ENCODE measurements around the gene MVB12B. TPM values are rescaled to one million over a fixed set of nuclear protein-coding genes. Genes with fewer than 3 reads are reported as not detected.

The MVB12B gene
- total and polyA plus RNA-seq, 10 donors = 2.8 to 52.4 (median 34.8) TPM

DNA sequence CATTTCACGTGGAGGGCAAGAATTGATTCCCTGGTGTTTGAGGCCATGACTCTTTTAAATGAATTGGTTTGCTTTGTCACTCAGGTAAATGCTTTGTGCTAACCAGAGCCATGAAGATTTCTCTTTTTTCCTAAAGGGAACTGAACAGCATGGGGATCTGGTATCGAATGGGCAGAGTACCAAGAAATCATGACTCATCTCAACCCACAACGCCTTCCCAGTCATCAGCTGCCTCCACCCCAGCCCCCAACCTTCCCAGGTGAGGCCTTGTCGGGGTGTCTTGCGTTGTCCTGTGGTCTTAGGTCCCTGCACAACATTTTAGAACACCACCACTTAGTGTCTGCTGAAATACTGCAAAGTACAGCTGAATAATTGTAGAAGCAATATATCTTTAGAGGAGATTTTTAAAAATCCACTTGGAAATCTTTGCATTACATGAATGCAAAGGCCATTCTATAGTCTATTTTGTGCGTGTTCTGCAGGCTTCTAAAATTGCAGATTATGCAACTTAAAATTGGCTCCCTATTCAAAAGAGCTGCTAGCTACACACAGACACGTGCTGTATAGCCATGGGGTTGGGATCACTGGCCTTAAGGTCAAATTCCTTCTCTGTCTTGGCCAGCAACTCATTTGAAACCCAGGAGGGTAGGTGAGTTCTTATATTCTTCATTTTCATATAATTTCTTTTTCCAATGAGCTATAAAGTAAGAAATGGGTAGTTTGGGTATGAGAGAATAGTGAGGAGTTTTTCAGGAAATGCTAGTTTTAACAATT lies 69.0 kb downstream of the MVB12B start:
- intact Hi-C loops (cut with DNase I; ENCODE audit: low total_unique reads) = loop anchor here (5.0 kb wide), 2 partner anchors 78 to 97 kb away; no protein-coding TSS in a partner anchor
- 50 to 64% (median 54%) methylated on average over 7 of the region's 7 CpGs for WGBS, 5 donors
- H3K27me3 ChIP-seq (replicated peaks in 1 of 7) = no peaks in the 10 kb centered on the region
- H3K9me3 ChIP-seq = no peaks in the 10 kb centered on the region
- peak overlapping the region in 4 of 8 donors; percentile 47 to 86 (median 67) for H3K27ac ChIP-seq
- no peak for DNase-seq
- TF ChIP-seq, protein P1, sequence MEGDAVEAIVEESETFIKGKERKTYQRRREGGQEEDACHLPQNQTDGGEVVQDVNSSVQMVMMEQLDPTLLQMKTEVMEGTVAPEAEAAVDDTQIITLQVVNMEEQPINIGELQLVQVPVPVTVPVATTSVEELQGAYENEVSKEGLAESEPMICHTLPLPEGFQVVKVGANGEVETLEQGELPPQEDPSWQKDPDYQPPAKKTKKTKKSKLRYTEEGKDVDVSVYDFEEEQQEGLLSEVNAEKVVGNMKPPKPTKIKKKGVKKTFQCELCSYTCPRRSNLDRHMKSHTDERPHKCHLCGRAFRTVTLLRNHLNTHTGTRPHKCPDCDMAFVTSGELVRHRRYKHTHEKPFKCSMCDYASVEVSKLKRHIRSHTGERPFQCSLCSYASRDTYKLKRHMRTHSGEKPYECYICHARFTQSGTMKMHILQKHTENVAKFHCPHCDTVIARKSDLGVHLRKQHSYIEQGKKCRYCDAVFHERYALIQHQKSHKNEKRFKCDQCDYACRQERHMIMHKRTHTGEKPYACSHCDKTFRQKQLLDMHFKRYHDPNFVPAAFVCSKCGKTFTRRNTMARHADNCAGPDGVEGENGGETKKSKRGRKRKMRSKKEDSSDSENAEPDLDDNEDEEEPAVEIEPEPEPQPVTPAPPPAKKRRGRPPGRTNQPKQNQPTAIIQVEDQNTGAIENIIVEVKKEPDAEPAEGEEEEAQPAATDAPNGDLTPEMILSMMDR (IDR thresholded peaks at IDR 0.05 in 8 of 11, conservative IDR thresholded peaks at IDR 0.05 in 3 of 11) = no peak
- TF ChIP-seq POLR2A (IDR thresholded peaks at IDR 0.05) = no peak
- no peak for TF ChIP-seq POLR2AphosphoS5 (IDR thresholded peaks at IDR 0.05)
- H3K36me3 ChIP-seq = peaks cover 0 to 81% (median 10%) of the 10 kb centered on the region in 6 donors
- H3K4me3 ChIP-seq = no peak overlapping the region
- peaks cover 6 to 74% (median 62%) of the 10 kb centered on the region in 6 donors for H3K4me1 ChIP-seq

DNA sequence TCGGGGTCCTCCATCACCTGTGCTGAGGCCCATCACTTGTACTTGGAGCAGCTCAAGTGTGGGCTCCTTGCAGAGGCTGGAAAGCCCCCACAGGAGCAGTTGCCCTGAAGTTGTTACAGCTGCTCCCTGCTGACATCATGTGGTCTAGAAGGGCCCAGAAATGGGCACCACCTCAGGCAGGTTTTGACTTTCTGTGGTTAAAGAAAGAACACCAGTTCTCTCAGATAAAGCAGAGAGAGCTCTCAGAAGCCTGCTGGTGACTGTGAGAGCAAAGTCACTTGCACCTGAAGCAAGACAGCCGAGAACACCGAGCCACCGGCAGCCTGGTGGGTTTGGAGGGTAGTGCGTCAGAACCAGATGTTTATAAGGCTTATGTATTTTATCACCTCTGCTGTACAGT lies 70.4 kb downstream of the MVB12B start:
- Histone ChIP-seq H3K27ac (peak overlapping the region in 7 of 8 donors; percentile 7 to 86 (median 51)), H3K36me3 (peaks cover 0 to 77% (median 10%) of the 10 kb centered on the region in 6 donors), H3K9me3 (no peaks in the 10 kb centered on the region), H3K4me3 (no peak overlapping the region), H3K27me3 (replicated peaks in 1 of 7) (no peaks in the 10 kb centered on the region), H3K4me1 (peaks cover 3 to 68% (median 53%) of the 10 kb centered on the region in 6 donors)
- DNase-seq = no peak
- intact Hi-C loops (cut with DNase I; ENCODE audit: low total_unique reads) = loop anchor here (5.0 kb wide), 2 partner anchors 80 to 95 kb away; no protein-coding TSS in a partner anchor
- 50 to 75% (median 67%) methylated on average over 5 of the region's 5 CpGs for WGBS, 5 donors
- TF ChIP-seq POLR2A (IDR thresholded peaks at IDR 0.05) (no peak), POLR2AphosphoS5 (IDR thresholded peaks at IDR 0.05) (peak in 1 of 3 donors; percentile 56)
- TF ChIP-seq, protein P1 (IDR thresholded peaks at IDR 0.05 in 8 of 11, conservative IDR thresholded peaks at IDR 0.05 in 3 of 11) = peak in 6 of 11 experiments; percentile 13 to 44 (median 26)

DNA sequence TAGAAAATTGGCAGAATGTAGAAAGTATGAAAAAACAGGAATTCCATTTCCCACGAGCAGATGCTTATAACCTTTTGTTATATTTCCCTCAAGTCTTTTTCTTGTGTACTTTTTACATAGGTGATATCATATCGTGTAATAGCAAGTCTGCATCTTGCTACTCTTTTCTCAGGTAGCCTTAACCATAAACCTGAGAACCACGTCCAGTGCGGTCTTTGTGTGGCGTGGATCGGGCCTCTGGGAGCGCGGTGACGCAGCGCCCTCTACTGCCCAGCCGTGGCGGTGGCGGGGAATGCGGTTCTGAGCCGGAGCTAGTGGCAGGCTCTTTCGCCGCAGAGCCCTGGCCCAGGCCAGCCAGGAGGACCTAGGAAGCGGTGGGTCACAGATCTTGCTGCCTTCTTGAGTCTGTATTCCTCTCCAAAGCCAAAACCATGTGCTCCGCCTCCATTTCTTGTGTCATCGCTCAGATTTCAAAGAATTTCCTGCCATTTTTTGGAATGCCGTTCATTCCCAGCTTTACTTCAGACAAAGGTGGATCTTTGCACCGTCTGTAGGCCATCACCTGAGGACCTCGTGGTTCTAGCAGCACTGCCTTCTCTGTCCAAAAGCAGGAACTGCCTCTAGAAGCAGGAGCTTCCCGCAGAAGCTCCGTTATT lies 71.9 kb downstream of the MVB12B start:
- Histone ChIP-seq H3K4me3 (no peak overlapping the region), H3K4me1 (peaks cover 3 to 71% (median 50%) of the 10 kb centered on the region in 6 donors), H3K27ac (peak overlapping the region in 4 of 8 donors; percentile 47 to 86 (median 67)), H3K36me3 (peaks cover 0 to 72% (median 7%) of the 10 kb centered on the region in 6 donors), H3K9me3 (no peaks in the 10 kb centered on the region), H3K27me3 (replicated peaks in 1 of 7) (no peaks in the 10 kb centered on the region)
- intact Hi-C loops (cut with DNase I; ENCODE audit: low total_unique reads) = loop anchor here (5.0 kb wide), 2 partner anchors 81 to 94 kb away; no protein-coding TSS in a partner anchor
- TF ChIP-seq POLR2AphosphoS5 (IDR thresholded peaks at IDR 0.05) (peak; percentile 49 to 77 (median 64)), POLR2A (IDR thresholded peaks at IDR 0.05) (no peak)
- TF ChIP-seq, protein P1 (IDR thresholded peaks at IDR 0.05 in 8 of 11, conservative IDR thresholded peaks at IDR 0.05 in 3 of 11) = peak; percentile 88 to 99 (median 97)
- peak; percentile 96 for DNase-seq
- 25 to 37% (median 26%) methylated on average over 25 of the region's 25 CpGs for WGBS, 5 donors
